GM12865 (cell line): ENCODE results near the gene NNMT.

Experiments used
- DNase-seq: peaks from one replicate; pipeline ENCODE4 v3.0.0; 2010; ENCODE audit warnings: low read depth
- H3K4me3 ChIP-seq: 2 replicates; pipeline ENCODE4 v1.5.1; 2011; ENCODE audit warnings: mild to moderate bottlenecking, low read depth, low read length, control low read depth
- TF ChIP-seq, protein P1 (sequence below): IDR thresholded peaks from 2 replicates; pipeline ENCODE4 v1.5.1; 2011; ENCODE audit warnings: low read length, control low read depth, low read depth, inconsistent platforms; ENCODE audit not compliant: insufficient read depth; ENCODE audit errors: missing control alignments

Gene NNMT

GRCh38 chr11:114354076-114354475, 57.9 kb downstream of the NNMT start:
- TF ChIP-seq, protein P1, sequence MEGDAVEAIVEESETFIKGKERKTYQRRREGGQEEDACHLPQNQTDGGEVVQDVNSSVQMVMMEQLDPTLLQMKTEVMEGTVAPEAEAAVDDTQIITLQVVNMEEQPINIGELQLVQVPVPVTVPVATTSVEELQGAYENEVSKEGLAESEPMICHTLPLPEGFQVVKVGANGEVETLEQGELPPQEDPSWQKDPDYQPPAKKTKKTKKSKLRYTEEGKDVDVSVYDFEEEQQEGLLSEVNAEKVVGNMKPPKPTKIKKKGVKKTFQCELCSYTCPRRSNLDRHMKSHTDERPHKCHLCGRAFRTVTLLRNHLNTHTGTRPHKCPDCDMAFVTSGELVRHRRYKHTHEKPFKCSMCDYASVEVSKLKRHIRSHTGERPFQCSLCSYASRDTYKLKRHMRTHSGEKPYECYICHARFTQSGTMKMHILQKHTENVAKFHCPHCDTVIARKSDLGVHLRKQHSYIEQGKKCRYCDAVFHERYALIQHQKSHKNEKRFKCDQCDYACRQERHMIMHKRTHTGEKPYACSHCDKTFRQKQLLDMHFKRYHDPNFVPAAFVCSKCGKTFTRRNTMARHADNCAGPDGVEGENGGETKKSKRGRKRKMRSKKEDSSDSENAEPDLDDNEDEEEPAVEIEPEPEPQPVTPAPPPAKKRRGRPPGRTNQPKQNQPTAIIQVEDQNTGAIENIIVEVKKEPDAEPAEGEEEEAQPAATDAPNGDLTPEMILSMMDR, result no peak
- no peak overlapping the region for H3K4me3 ChIP-seq
- no peak for DNase-seq

DNA sequence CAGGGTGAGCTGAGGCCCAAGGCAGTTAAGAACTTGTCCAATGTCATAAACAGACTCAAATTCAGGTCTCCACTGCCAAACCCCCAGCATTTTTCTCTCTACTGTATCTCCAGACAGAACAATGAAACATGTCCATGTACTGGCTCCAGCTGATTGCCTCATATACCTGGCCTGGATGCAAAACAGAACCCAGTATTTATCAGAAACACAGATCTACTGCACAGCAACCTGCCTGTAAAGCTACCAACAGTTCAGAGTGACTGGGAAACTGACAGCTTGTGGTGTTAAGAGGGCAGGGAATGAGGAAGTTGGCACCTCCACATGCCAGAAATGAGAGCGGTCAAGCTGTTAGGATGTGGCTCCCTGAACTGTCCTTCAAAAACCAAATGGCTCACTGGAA, 62.5 kb downstream of the NNMT start:
- TF ChIP-seq, protein P1, result no peak
- DNase-seq, result no peak
- no peak overlapping the region for H3K4me3 ChIP-seq

DNA sequence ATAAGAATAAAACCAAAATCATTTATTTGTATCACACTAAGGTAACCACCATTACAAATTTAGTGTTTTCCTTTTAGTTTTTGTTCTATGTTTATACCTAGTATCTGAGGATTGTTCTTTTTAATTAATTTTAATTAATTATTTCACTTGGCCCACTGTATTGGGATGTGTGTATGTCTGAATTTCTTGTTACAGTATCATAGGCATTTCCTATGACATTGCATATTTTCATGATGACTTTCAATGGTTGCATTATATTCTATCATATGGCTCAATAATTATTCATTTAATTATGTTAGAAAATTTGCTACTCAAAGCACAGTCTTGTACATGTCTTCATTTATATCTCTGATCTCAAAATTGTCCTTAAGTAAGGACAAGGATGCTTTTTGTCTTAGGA, 63.1 kb downstream of the NNMT start:
- TF ChIP-seq, protein P1, result no peak
- no peak overlapping the region for H3K4me3 ChIP-seq
- no peak for DNase-seq

DNA sequence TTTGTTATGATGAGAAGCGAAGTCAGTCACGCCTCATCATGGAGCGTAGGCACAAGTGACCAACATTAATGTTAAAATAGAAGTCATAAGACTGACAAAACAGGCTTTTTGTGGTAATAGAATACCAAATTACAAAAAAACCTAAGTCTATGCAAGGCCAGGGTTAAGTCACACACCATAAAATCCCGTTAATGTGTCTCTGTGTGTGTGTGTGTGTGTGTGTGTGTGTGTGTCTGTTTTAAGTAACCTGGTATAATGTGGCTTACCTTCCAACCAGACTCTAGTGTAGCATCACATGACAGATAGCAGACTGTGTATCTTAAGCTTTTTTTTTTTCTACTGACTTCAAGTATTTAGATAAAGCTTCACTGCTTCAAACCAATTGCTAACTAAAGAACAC, 66.1 kb downstream of the NNMT start:
- DNase-seq, result no peak
- no peak overlapping the region for H3K4me3 ChIP-seq
- TF ChIP-seq, protein P1, result no peak

DNA sequence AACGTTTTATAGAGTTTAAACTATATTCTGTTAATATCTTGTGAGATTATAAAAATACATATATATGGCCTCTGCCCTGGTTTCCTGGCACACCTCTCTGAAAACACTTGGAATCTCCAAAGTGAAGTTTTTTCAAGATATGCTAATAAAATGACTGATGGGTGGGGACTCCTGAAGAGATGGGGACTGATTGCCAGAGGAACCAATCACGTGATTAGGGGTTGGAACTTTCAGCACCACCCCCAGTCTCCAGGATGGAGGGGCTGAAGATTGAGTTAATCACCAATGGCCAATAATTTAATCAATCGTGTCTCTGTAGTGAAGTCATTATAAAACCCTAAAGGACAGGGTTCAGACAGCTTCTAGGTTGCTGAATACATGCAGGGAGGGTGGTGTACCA, 66.8 kb downstream of the NNMT start:
- TF ChIP-seq, protein P1, result no peak
- no peak for DNase-seq
- H3K4me3 ChIP-seq, result no peak overlapping the region
